GM12878 (cell line): ENCODE data around the gene RASL12.

ENCODE experiments used
- ASH2L ChIP-seq: fragments of 300-600, 200-600 bp; sonication (generic); IDR thresholded peaks from 2 replicates; pipeline ENCODE4 v1.6.1; 2017; ENCODE audit warnings: low read depth, mild to moderate bottlenecking, borderline replicate concordance
- BCL11A ChIP-seq: IDR thresholded peaks from 2 replicates; pipeline ENCODE4 v1.6.1; 2011; ENCODE audit warnings: low read depth, low read length
- CHD2 ChIP-seq: IDR thresholded peaks from 2 replicates; pipeline ENCODE4 v1.6.1; 2011; ENCODE audit warnings: low read depth, low read length, improper control_type of control experiment, borderline replicate concordance
- CTCF ChIP-seq, 3 experiments: IDR thresholded peaks in 2 of 3; conservative IDR thresholded peaks in 1 of 3; 2 replicates each; pipeline ENCODE4 v1.5.1; 2011; ENCODE audit warnings: low read depth in 3 of 3, low read length in 3 of 3, mild to moderate bottlenecking in 3 of 3, control low read depth in 2 of 3, moderate library complexity in 2 of 3, inconsistent platforms in 1 of 3, mixed read lengths in 1 of 3; ENCODE audit not compliant: control insufficient read depth in 2 of 3, insufficient read depth in 1 of 3; ENCODE audit errors: extremely low read depth in 1 of 3
- EZH2 ChIP-seq: IDR thresholded peaks from 2 replicates; pipeline ENCODE4 v1.6.1; 2012; ENCODE audit warnings: low read depth, mild to moderate bottlenecking, control low read depth, inconsistent platforms, low read length, borderline replicate concordance; ENCODE audit not compliant: control insufficient read depth
- GABPA ChIP-seq: IDR thresholded peaks from 2 replicates; pipeline ENCODE4 v1.6.1; 2014; ENCODE audit warnings: antibody characterized with exemption, low read depth, mild to moderate bottlenecking, inconsistent platforms
- NFIC ChIP-seq: IDR thresholded peaks from 2 replicates; pipeline ENCODE4 v1.6.1; 2012; ENCODE audit warnings: low read depth, mild to moderate bottlenecking, inconsistent platforms, low read length, moderate library complexity
- POLR2A ChIP-seq: IDR thresholded peaks from 2 replicates; pipeline ENCODE4 v1.6.1; 2011; ENCODE audit warnings: low read depth, mild to moderate bottlenecking, low read length
- POLR2AphosphoS5 ChIP-seq: IDR thresholded peaks from 2 replicates; pipeline ENCODE4 v1.6.1; 2011; ENCODE audit warnings: mild to moderate bottlenecking, low read length, inconsistent platforms
- PRDM15 ChIP-seq: fragments of 450-650 bp; formaldehyde crosslinking; IDR thresholded peaks from 2 replicates; pipeline ENCODE4 v1.4.0; 2020; ENCODE audit warnings: mild to moderate bottlenecking, moderate library complexity
- REST ChIP-seq: IDR thresholded peaks from 2 replicates; pipeline ENCODE4 v1.6.1; 2012; ENCODE audit warnings: mild to moderate bottlenecking, low read depth, low read length
- SUZ12 ChIP-seq: fragments of 200-600 bp; sonication (generic); IDR thresholded peaks from one replicate; pipeline ENCODE4 v1.6.1; 2018; ENCODE audit warnings: antibody characterized with exemption, mild to moderate bottlenecking; ENCODE audit not compliant: unreplicated experiment
- ZNF24 ChIP-seq: fragments of 450-650 bp; IDR thresholded peaks from 2 replicates; pipeline ENCODE4 v1.6.1; 2017; ENCODE audit warnings: antibody characterized with exemption, mild to moderate bottlenecking

- TF ChIP-seq ASH2L (no peak), POLR2AphosphoS5 (no peak), POLR2A (no peak), CHD2 (no peak), ZNF24 (no peak), BCL11A (no peak), GABPA (no peak), NFIC (no peak), CTCF (IDR thresholded peaks at IDR 0.05 in 2 of 3, conservative IDR thresholded peaks at IDR 0.05 in 1 of 3; ENCODE audit: control insufficient read depth in 2 of 3, extremely low read depth in 1 of 3, insufficient read depth in 1 of 3, low read depth in 3 of 3, low read length in 3 of 3) (no peak), SUZ12 (no peak), PRDM15 (CRISPR knock-in tag) (no peak), REST (no peak), EZH2 (no peak)
These were observed 31.5 kb upstream of the RASL12 start for GRCh38 chr15:65099336-65099735.
